Tibial artery (tissue), 4 donors: ENCODE measurements around the gene ZCCHC9.
"Not testable (repeated sequence)": the region's sequence is repeated elsewhere in the genome, so short reads cannot be mapped to it uniquely, and the experiment has no call there.

Source experiments
- DNase-seq, 2 donors: peaks; one replicate each; pipeline ENCODE4 v3.0.0-alpha.2; 2019
- H3K27ac ChIP-seq, 2 donors: fragments of 200-600 bp; sonication (generic) in 1 of 2; 1 replicate in 1 of 2; 2 replicates in 1 of 2; pipeline ENCODE4 v1.5.1; 2018 to 2019; ENCODE audit warnings: mild to moderate bottlenecking in 1 of 2
- H3K27me3 ChIP-seq, 2 donors: fragments of 200-600 bp; sonication (generic) in 1 of 2; one replicate each; pipeline versions ENCODE4 v1.5.1 to v1.6.0; 2016 to 2019
- H3K36me3 ChIP-seq, 3 donors: fragments of 200-600 bp; sonication (generic) in 2 of 3; one replicate each; pipeline ENCODE4 v1.5.1; 2016 to 2019; ENCODE audit warnings: mild to moderate bottlenecking in 2 of 3
- H3K4me1 ChIP-seq, 4 donors: fragments of 200-600 bp; sonication (generic) in 2 of 4; 1 replicate in 3 of 4; 2 replicates in 1 of 4; pipeline ENCODE4 v1.5.1; 2016 to 2019
- H3K4me3 ChIP-seq, 2 donors: fragments of 200-600 bp; sonication (generic) in 1 of 2; 1 replicate in 1 of 2; 2 replicates in 1 of 2; pipeline ENCODE4 v1.5.1; 2018 to 2019; ENCODE audit warnings: mild to moderate bottlenecking in 2 of 2
- H3K9me3 ChIP-seq, 3 donors: fragments of 200-600 bp; sonication (generic) in 1 of 3; one replicate each; pipeline ENCODE4 v1.5.1; 2016 to 2019
- CTCF ChIP-seq, 2 experiments: fragments of 200-600 bp in 1 of 2; fragments of 450-650 bp in 1 of 2; IDR thresholded peaks; one replicate each; pipeline ENCODE4 v1.5.1; 2017 to 2019; ENCODE audit warnings: antibody characterized with exemption in 2 of 2, mild to moderate bottlenecking in 1 of 2, moderate library complexity in 1 of 2
- intact Hi-C: fragments of 100-400 bp; cut with DNase I; formaldehyde crosslinking; loops from one replicate; pipeline ENCODE4 v1.15.0; 2023; ENCODE audit warnings: low total_unique reads

Gene ZCCHC9

GRCh38 chr5:81256766-81257165, 44.6 kb upstream of the ZCCHC9 start:
- Histone ChIP-seq H3K4me1 (no peaks in the 10 kb centered on the region), H3K9me3 (peaks cover 0 to 3% (median 0%) of the 10 kb centered on the region in 3 donors), H3K4me3 (no peak overlapping the region), H3K27ac (no peak overlapping the region), H3K27me3 (no peaks in the 10 kb centered on the region), H3K36me3 (peaks cover 57 to 91% (median 76%) of the 10 kb centered on the region in 3 donors)
- DNase-seq: no peak
- intact Hi-C loops: no loop called here
- no peak for TF ChIP-seq CTCF (IDR thresholded peaks at IDR 0.05)

GRCh38 chr5:81262796-81263195, 38.6 kb upstream of the ZCCHC9 start:
- H3K27me3 ChIP-seq, H3K4me1 ChIP-seq, intact Hi-C loops, DNase-seq, H3K4me3 ChIP-seq, H3K27ac ChIP-seq, H3K9me3 ChIP-seq: not testable (repeated sequence)
- H3K36me3 ChIP-seq: peaks cover 51 to 81% (median 56%) of the 10 kb centered on the region in 3 donors

- Histone ChIP-seq H3K36me3 (peaks cover 38 to 81% (median 57%) of the 10 kb centered on the region in 3 donors), H3K4me3 (no peak overlapping the region), H3K4me1 (no peaks in the 10 kb centered on the region), H3K27ac (no peak overlapping the region), H3K27me3 (no peaks in the 10 kb centered on the region), H3K9me3 (peaks cover 0 to 8% (median 0%) of the 10 kb centered on the region in 3 donors)
- no peak for TF ChIP-seq CTCF (IDR thresholded peaks at IDR 0.05)
- DNase-seq: no peak
- intact Hi-C loops: no loop called here
Measured at GRCh38 chr5:81265101-81265500, 36.3 kb upstream of the ZCCHC9 start.

- intact Hi-C loops: no loop called here
- no peak for TF ChIP-seq CTCF (IDR thresholded peaks at IDR 0.05)
- Histone ChIP-seq H3K4me1 (no peaks in the 10 kb centered on the region), H3K27me3 (no peaks in the 10 kb centered on the region), H3K27ac (no peak overlapping the region), H3K9me3 (peaks cover 0 to 29% (median 0%) of the 10 kb centered on the region in 3 donors), H3K36me3 (peaks cover 34 to 70% (median 63%) of the 10 kb centered on the region in 3 donors), H3K4me3 (no peak overlapping the region)
- DNase-seq: no peak
Measured at GRCh38 chr5:81268521-81269196, 32.7 kb upstream of the ZCCHC9 start.

- peaks cover 0 to 40% (median 0%) of the 10 kb centered on the region in 3 donors for H3K9me3 ChIP-seq
- no peaks in the 10 kb centered on the region for H3K27me3 ChIP-seq
- no peak overlapping the region for H3K27ac ChIP-seq
- no peak for TF ChIP-seq CTCF (IDR thresholded peaks at IDR 0.05)
- no peaks in the 10 kb centered on the region for H3K4me1 ChIP-seq
- intact Hi-C loops: no loop called here
- no peak overlapping the region for H3K4me3 ChIP-seq
- H3K36me3 ChIP-seq: peaks cover 28 to 61% (median 55%) of the 10 kb centered on the region in 3 donors
- DNase-seq: no peak
Measured at GRCh38 chr5:81269751-81270393, 31.5 kb upstream of the ZCCHC9 start.

GRCh38 chr5:81270394-81271027, 30.9 kb upstream of the ZCCHC9 start:
- H3K27ac ChIP-seq, intact Hi-C loops, DNase-seq, H3K4me1 ChIP-seq, H3K27me3 ChIP-seq, H3K4me3 ChIP-seq: not testable (repeated sequence)
- H3K9me3 ChIP-seq: peaks cover 0 to 45% (median 0%) of the 10 kb centered on the region in 3 donors
- H3K36me3 ChIP-seq: peaks cover 25 to 57% (median 51%) of the 10 kb centered on the region in 3 donors
